GM03348 (cell line): ENCODE results near the gene GTF2A1.
A peak's percentile ranks its signal among the peaks of the same experiment; 100 is the strongest.
"Not testable (repeated sequence)": the region's sequence is repeated elsewhere in the genome, so short reads cannot be mapped to it uniquely, and the experiment has no call there.

Source experiments
- DNase-seq: peaks from one replicate; pipeline ENCODE4 v3.0.0; 2012; ENCODE audit warnings: low spot score

GTF2A1 gene

GRCh38 chr14:81231540-81231939, 10.8 kb upstream of the GTF2A1 start:
- no peak for DNase-seq

GRCh38 chr14:81224222-81224621, 3.5 kb upstream of the GTF2A1 start:
- no peak for DNase-seq

GRCh38 chr14:81223788-81224187, 3.0 kb upstream of the GTF2A1 start:
- not testable (repeated sequence) for DNase-seq

GRCh38 chr14:81222691-81223090, 1.9 kb upstream of the GTF2A1 start:
- DNase-seq: no peak

GRCh38 chr14:81222126-81222525, 1.4 kb upstream of the GTF2A1 start:
- no peak for DNase-seq

GRCh38 chr14:81221579-81222102, 882 bp upstream of the GTF2A1 start:
- DNase-seq: no peak

GRCh38 chr14:81220580-81220829, 254 bp downstream of the GTF2A1 start:
- DNase-seq: no peak

GRCh38 chr14:81219759-81220579, 790 bp downstream of the GTF2A1 start:
- DNase-seq: peak; percentile 73

- peak; percentile 93 for DNase-seq
Measured at GRCh38 chr14:81219210-81219758, 1.5 kb downstream of the GTF2A1 start.

GRCh38 chr14:81211844-81212243, 8.9 kb downstream of the GTF2A1 start:
- no peak for DNase-seq

- DNase-seq: no peak
Measured at GRCh38 chr14:81209167-81209836, 11.5 kb downstream of the GTF2A1 start.

- DNase-seq: no peak
Measured at GRCh38 chr14:81208489-81208888, 12.3 kb downstream of the GTF2A1 start.

- DNase-seq: no peak
Measured at GRCh38 chr14:81206115-81206514, 14.6 kb downstream of the GTF2A1 start.

GRCh38 chr14:81205639-81206038, 15.1 kb downstream of the GTF2A1 start:
- DNase-seq: no peak

GRCh38 chr14:81200054-81200453, 20.7 kb downstream of the GTF2A1 start:
- DNase-seq: no peak

GRCh38 chr14:81199084-81199483, 21.7 kb downstream of the GTF2A1 start:
- DNase-seq: no peak

- no peak for DNase-seq
Measured at GRCh38 chr14:81198651-81199050, 22.1 kb downstream of the GTF2A1 start.

- DNase-seq: no peak
Measured at GRCh38 chr14:81193924-81194633, 26.7 kb downstream of the GTF2A1 start.

GRCh38 chr14:81192594-81192993, 28.2 kb downstream of the GTF2A1 start:
- DNase-seq: no peak

- DNase-seq: no peak
Measured at GRCh38 chr14:81187832-81188522, 32.8 kb downstream of the GTF2A1 start.

GRCh38 chr14:81179631-81180030, 41.1 kb downstream of the GTF2A1 start:
- no peak for DNase-seq

GRCh38 chr14:81178063-81178462, 42.7 kb downstream of the GTF2A1 start:
- DNase-seq: no peak
